CD4-positive, alpha-beta T cell treated with Interleukin-2 at 100 ng/mL for 4 hours (primary cell): ENCODE results near the gene SAG.

Experiments
- DNase-seq: peaks from one replicate; pipeline ENCODE4 v3.0.0-alpha.2; 2020; ENCODE audit warnings: low spot score

SAG gene

DNA sequence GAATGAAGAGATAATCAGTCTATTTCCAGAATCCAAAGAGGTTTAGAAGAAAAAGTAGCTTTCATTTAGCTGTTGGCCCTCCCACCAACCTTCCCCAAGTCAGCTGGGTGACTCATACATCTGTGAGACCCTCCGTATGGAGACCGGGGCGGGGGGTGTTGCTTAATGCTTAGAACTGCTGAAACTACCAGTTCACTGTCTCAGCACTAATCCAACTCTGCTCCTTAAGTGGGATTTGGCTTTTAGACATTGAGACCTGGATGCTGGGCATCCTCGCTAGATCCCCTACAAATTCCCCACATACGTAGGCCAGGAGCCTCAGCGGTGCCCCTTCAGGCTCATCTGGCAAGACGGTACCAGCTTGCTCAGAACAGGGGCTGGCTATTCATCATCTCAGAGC, at the start of gene SAG:
Gene SAG (plus strand): TSS at position 252 of the 400 bp plus-strand sequence. CDS start 1,374 bp downstream, outside the sequence.
- DNase-seq, result no peak

DNA sequence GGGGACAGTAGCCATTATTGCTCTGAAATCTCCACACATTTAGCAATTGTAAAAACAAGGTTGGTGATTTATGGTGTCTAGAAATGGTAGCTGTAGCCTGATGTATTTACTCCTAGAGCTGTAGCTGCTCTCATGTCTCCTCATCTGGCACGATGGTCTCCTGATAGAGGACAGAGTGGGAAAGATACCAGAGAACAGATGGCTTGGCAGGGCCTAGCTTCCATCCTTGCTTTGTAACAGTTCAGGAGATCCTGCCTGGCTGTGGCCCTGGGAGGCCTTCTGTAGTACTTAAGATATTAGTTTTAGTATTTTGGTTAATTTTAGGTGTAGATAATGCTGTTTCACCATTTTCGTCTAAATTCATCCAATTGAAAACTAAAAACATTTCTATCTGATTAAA, 49.4 kb upstream of the SAG start:
- DNase-seq, result no peak

DNA sequence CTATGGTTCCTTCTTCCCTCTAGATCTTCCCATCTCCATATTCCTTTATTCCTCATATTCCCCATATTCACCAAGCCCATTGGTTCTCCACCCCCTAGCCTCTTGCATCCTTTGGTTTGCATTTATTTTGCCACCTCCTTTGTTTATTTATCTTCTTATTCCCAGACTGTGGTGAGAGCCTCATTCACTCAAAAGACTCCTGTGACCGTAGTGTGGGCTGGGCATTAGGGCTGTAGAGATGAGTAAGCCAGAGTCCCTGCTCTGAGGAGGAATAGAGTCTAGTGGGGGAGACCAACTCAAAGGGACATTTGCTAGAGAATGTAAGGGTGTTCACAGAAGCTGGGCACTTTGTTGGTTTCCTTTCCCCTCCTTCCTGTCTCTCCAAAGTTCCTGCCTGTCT, 47.9 kb upstream of the SAG start:
- no peak for DNase-seq

DNA sequence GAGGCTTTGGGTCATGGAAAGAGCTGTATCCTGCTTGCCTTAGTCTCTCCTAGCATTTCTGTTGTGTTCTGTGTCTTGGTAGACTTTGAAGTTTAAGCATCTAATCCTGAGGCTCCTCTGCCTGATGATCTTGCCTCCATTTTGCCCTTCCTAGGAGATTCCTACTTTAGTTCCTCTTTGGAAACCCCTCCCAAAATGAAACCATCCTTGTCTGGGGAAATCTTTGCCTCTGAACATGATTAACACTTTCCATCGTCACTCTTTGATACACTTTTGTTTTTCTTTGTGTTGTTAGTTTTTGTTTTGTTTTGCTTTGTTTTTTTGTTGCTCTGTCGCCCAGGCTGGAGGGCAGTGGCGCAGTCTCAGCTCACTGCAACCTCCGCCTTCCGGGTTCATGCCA, 47.0 kb upstream of the SAG start:
- DNase-seq, result no peak

DNA sequence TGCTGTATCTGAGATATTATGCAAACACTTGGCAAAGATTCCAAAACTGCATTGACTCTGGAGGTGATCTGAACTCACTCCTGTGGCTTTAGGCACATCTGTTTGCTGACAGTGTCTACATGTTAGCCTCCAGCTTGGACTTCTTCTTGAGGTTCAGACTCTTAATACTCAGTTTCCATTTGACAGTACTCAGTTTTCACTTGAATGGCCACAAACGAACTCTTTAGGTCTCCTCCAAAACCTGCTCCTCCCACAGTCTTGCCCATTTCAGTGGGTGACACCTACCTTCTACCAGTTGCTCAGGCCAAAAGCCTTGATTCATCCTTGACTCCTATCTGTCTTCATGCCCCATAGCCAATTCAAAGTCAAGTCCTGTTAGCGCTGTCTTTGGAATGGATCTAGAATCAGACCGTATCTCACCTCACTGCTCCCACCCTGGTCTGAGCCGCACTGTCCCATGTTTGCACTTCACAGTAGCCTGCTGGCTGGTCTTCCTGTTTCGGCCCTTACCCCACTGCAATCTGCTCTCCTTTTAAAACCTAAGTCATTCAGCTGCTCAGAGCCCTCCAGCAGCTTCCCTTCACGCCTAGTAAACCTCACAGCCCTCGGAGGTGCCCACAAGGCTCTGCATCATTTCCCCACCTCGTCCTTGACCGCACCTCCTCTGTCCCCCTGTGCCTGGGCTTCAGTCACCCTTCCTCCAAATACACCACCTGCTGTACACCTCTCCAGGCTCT, 45.6 kb upstream of the SAG start:
- no peak for DNase-seq

DNA sequence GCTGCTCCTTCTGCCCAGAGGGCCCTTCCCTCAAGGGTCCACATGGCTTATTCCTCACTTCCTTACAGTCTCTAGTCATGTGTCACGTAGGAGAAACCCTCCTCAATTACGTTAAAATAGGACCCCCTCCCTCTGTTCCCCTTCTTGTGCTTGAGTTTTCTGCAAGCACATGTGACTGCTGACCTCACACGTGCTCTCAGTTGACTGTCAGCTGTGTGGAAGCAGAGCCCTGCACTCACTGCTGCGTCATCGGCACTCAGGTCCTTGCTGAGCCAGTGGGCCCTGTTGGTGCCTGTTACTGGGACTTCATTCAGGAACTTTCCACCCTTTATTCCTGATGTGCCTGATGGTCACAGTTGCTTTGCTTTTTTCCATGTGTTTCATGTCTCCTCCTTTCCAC, 45.1 kb upstream of the SAG start:
- no peak for DNase-seq

DNA sequence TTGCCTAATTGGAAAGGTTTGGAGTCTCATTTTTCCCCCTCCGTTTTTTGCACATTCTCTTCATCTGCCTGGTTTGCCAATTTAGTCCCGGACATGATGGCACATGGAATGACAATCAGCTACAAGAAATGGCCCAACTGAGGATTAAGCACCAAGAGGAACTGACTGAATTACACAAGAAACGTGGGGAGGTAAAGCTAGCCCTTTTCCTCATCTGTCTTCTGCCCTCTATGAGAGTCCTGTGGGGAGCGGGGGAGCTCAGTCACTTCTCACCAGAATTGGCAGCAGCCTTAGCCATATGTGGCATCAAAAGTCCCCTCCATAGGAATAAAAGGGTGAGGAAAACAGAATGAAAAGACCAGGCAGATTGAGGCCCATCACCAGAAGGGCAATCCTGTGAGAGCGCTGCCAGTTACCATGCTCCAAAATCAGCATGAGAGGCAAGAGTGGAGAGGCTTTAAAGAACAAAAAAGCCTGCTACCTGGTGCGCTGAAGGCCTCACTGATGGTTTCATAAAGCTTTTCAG, 44.5 kb upstream of the SAG start:
- DNase-seq, result no peak

DNA sequence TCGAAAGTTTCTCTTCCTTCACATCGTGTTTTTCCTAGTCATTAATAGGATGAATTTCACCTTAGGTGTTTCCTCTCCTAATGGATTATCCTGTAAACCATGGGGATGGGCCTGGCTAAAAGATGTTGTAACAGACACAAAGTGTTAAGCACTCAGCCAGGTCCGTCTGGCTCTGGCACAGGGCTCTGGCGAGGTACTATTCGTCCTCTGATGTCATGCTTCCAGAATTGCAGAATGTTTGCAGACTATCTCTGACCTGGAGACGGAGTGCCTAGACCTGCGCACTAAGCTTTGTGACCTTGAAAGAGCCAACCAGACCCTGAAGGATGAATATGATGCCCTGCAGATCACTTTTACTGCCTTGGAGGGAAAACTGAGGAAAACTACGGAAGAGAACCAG, 42.9 kb upstream of the SAG start:
- DNase-seq, result no peak

DNA sequence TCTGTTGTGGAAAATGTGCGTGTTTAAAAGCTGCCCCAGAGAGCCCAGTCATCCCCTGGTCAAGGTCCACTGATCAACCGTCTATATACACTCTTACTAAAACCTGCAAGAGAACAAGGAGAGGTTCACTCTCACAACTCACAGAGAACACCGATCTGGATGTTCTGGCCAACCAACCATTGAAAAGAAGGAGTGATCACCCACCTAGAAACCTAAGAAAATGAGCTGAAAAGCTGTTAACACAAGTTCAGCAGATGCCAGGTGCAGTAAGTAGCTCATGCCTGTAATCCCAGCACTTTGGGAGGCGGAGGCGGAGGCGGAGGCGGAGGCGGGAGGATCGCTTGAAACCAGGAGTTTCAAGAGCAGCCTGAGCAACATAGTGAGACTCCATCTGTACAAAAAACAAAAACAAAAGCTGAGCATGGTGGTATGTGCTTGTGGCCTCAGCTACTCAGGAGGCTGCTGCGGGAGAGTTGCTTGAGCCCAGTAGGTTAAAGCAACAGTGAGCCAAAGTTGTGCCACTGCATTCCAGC, 41.7 kb upstream of the SAG start:
- no peak for DNase-seq

DNA sequence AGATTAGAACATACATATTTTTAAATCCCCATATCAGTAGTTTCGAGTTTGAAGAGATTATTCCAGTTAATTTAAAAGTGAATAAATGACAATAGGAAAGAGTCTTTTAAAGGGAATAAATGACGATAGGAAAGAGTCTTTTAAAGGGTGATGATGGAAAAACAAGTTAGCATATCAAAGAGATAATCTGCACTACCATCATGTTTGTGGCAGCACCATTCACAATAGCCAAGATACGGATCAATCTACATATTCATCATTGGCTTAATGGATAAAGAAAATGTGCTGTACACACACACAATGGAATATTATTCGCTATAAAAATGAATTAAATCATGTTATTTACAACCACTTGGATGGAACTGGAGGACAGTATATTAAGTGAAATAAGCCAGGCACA, 41.1 kb upstream of the SAG start:
- DNase-seq, result no peak

DNA sequence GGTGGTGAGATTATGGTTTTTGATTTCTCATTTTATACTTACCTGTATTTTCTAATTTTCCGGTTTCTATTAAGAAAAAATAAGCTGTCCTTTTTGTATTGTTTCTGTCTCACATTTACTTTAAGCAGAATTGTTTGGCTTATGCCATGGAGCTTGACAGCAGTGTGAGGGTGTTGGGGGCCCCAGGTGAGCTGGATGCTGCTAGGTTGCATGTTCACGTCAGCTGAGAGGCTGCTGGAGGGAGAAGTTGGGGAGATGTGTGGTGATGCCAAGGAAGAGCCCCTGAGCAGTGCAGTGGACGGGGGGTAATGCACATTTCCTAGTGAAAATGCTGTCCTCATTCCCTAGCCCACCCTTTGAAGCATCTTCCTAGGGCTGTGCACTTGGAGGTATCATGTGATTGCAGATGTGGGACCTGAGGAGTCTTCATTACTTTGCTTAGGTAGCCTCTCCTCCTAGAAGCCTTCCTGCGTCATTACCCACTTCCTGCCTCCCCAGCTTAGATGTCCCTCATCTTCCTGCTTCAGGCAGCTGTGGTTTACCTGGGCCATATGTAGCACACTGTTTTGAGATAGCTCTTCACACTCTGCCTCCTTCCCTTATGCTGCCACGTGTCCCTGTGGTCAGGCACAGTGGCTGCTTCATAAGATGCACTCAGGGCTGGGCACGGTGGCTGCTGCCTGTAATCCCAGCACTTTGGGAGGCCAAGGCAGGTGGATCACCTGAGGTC, 39.9 kb upstream of the SAG start:
- peak; percentile 88 for DNase-seq

DNA sequence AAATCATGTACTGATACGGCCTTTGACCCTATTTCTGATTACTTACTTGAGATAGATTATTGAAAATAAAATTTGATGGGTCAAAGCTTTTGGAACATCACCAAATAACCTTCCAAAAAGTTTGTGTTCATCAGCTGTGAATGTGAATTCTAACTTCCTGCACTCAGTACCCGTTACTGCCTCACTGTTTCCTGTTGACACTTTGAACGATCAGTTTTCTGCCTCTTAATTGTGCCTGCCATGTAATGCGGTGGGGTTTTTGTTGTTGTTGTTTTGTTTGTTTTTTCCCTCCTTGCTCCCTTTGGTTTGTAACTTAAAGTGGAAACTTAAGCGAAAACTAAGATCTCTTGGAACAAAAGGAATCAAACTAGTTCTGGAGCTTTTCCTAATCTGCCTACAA, 37.2 kb upstream of the SAG start:
- DNase-seq, result peak; percentile 56

DNA sequence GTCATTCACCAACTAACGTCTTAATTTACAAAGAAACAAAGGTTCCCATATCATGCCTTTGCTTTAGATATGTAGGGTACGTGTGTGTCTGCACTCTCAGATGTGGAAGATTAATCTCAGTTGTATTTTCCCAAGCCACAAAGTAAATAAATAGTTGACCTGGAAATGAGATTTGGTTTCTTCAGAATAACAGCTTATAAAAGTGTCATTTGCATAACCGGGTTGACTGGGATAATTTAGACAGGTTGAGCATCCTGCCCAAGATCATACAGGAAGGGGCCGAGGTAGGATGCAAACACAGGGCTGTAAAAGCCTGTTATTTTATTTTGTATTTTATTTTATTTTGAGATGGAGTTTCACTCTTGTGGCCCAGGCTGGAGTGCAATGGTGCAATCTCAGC, 36.7 kb upstream of the SAG start:
- DNase-seq, result no peak

DNA sequence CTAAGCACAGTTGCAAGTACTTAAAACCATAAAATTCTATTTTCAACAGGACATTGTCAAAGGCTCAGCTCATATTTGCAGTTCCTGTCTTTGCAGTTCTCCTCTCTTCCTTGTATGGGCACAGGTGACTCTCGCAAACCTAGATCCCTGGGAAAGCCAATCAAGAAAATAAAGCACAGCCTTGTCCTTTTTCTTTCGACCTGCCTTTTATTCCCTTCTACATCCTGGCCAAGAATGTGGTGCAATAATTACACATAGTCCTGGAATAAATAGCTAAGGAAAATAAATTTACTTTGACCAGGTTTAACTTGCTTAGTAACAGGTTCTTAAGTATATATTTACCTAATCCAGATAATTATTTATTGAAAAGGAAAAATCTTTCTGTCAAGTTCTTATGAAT, 35.9 kb upstream of the SAG start:
- no peak for DNase-seq

DNA sequence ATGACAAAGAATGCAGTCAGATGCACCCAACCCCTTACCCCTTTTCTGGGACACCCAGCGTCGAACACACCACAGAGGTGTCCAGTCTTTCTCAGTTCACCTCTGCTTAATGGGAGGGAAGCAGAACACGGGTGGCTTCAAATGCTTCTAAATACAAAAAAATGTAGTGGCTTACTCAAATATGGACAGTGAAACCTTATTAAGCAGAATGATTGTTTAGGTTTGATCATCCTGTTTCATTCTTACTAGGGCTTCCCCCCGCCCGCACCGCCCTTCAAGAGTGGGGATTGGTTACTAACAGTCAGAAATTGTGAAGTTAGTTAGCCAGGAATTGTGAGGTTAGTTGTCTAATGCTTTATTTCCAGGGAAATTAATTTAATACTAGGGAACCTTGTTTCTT, 34.5 kb upstream of the SAG start:
- no peak for DNase-seq

DNA sequence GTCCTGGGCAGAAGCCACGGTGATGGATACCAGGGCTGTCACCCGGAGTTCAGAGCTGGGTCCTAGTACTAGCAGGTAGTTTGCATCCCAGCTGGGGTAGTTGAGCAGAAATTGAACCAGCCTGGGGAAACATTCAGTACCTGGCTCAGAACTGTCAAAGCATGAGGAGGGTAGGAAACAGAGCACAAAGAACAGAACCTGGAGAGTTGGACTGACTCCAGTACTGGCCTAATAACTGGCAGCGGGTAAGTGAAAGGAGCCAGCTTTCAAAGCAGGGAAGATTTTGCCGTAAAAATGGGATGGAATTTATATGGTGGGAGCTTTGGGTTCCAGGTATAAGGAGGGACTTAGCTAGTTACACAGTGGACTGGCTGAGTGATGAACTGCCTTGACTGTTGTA, 32.4 kb upstream of the SAG start:
- no peak for DNase-seq

DNA sequence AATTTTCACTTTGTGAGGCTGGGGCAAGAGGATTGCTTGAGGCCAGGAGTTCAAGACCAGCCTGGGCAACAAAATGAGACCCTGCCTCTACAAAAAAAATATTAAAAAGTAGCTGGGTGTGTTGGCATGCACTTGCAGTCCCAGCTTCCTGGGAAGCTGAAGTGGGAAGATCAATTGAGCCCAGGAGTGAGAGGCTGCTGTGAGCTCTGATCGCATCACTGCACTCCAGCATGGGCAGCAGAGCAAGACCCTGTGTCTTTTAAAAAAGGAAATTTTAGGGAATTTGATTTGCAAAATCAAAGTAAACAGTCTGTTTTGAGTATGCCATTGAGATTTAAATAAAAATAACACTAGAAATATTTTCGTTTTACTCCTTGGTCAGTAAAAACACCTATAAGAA, 28.7 kb upstream of the SAG start:
- no peak for DNase-seq

DNA sequence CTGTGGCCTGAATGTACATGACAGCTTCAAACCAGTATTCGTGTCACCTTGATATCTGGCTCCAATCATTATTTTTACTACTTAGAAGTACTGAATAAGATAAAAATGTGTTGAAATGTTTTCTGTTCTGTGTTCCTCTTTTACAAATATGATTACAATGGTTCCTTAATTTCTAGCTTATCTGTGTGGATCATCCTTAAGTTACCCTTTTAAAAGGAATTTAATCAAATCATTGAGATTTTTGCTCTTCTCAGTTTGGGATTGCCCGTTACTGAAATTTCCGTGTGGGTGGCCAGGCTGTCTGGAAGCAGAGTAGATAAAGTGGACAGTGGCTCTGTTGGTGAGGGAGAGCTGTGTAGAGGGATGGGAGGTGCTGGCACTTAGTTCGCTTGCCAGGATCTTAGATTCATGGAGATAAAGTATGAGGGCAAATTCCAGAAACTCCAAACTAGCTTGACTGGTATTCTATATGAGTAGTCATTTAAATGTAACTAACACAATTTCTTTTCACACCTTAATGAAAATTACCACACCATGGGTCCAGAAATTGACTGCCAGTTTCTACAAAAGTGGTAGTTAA, 27.4 kb upstream of the SAG start:
- no peak for DNase-seq

DNA sequence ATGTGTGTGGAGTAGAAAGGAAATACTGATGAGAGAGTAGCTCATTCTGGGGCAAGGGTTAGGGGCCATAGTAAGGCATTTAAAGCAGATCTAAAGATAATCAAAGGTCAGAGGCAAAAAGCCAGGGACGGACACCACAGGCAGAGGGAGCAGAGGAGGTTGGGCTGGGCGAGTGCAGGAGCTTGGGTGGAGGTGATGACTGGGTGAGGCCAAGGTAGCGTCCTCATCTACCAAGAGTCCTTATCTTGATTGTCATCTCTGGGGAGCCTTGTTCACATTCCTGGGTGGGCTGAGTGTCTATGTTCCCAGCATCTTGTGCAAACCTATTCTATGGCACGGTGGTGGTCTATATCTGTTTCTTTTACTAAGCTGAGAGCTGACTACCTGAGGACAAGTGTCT, 26.1 kb upstream of the SAG start:
- no peak for DNase-seq

DNA sequence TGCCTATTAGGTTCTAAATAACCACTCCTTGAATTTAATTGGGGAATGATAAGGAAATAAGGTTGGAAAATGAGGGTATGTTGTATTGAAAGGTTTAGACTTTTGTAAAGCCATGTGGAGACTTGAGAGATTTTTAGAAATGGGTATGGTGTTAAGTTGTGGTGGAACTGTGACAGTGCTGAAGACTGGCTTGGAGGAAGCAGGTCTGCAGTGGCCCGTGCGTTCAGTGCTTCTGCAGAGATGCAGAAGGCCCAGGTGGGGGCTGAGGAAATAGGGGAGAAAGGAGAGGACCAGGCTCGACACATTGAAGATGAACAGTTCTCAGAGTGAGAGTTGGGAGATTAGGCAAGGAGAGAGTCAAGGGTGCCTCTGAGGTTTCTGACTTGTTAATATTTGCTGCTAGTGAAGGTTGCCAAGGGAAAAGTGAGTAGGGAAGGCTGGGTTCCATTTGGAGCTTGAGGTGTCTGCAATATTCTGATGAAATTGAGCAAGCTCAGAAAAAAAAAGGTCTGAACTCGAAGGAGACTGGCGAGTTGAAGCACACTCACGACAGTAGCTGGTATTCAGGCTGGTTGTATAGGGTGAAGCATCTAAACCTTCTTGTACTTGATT, 25.5 kb upstream of the SAG start:
- DNase-seq, result no peak

DNA sequence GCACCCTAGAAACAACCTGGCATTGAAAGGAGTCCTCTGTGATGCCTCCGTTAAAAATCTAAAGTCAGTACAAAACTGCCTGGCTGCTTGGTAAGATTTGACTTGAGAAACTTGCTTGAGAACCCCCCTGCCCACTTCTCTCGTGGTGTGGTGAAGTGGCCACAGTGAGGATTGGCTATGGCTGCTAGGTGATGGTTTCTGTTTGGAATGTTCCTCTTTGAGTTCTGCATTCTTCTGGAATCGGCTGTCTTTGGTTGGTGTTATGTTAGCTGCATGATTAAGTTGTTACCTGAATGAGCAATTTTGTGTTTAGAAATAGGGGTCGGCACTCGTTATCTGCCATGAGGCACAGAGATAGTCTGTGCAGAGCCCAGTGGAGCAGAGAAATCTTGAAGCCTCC, 21.7 kb upstream of the SAG start:
- DNase-seq, result no peak

DNA sequence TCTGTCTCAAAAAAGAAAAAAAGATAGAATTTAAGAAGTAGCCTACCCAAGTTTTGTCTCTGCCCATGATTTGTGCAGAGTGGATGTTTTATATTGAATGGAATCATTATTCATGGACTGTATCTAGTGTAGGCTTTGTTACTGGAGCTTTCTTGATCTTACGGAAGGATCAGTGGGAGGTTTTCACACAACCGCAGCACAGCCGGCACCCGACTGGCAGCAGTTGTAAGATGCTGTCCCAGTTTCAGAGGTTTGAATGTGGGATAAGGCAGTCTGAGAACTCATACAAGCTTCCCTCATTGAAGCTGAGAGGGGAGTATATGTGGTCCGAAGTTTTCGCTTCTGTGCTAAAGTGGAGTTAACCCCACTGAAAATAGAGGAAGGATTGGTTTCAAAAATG, 19.7 kb upstream of the SAG start:
- no peak for DNase-seq

DNA sequence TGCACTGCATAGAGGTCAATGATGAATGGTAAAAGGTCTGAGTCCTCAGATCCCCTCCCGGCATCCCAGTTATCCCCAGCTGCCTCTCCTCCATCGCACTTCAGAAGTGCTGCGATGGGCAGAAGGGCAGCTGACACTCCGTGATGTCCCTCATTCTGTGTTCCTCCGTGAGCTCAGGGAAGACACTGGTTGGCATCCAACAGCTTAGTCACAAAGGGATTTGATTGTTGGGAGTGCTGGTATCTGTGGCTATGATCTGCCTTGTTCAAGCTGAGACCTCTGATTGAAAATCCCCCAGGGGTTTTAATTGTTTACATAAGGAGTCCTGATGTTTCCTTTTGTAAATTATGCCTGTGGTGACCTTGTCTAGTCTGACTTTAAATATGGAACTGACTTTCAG, 19.0 kb upstream of the SAG start:
- DNase-seq, result no peak
